IgD-negative memory B cell (primary cell): ENCODE measurements around the gene SKIC2. TPM values are rescaled to one million over a fixed set of nuclear protein-coding genes. Genes with fewer than 3 reads are reported as not detected.
"Not testable (repeated sequence)": the region's sequence is repeated elsewhere in the genome, so short reads cannot be mapped to it uniquely, and the experiment has no call there.

Experiments
- H3K27ac Mint-ChIP-seq, 3 donors: one replicate each; pipeline ENCODE4 v1.8.0; 2020 to 2022; ENCODE audit warnings: mild to moderate bottlenecking in 3 of 3, mixed read lengths in 3 of 3, moderate library complexity in 1 of 3
- H3K27me3 Mint-ChIP-seq: one replicate; pipeline ENCODE4 v1.8.0; 2021; ENCODE audit warnings: mixed read lengths
- H3K36me3 Mint-ChIP-seq: one replicate; pipeline ENCODE4 v1.8.0; 2020; ENCODE audit warnings: mild to moderate bottlenecking, mixed read lengths
- H3K4me1 Mint-ChIP-seq, 3 donors: one replicate each; pipeline ENCODE4 v1.8.0; 2020 to 2022; ENCODE audit warnings: mixed read lengths in 3 of 3, mild to moderate bottlenecking in 1 of 3
- H3K4me3 Mint-ChIP-seq, 4 donors: one replicate each; pipeline ENCODE4 v1.8.0; 2020 to 2022; ENCODE audit warnings: mild to moderate bottlenecking in 4 of 4, mixed read lengths in 4 of 4, moderate library complexity in 3 of 4
- H3K9me3 Mint-ChIP-seq, 3 donors: one replicate each; pipeline ENCODE4 v1.8.0; 2020 to 2021; ENCODE audit warnings: mixed read lengths in 3 of 3, mild to moderate bottlenecking in 1 of 3
- polyA plus RNA-seq: library from polyadenylated mRNA; unstranded; fragments of 300-500 nt; fragmentation: Illumina TruSeq; gene quantifications from one replicate; pipeline ENCODE4 v1.2.3, GENCODE V29; 2021

Gene SKIC2
- polyA plus RNA-seq, 1 donor from 2014 or later = 12.7 TPM

GRCh38 chr6:31994421-31994820 is 35.4 kb downstream of the SKIC2 start:
- H3K27ac Mint-ChIP-seq, H3K36me3 Mint-ChIP-seq, H3K4me3 Mint-ChIP-seq, H3K9me3 Mint-ChIP-seq, H3K27me3 Mint-ChIP-seq, H3K4me1 Mint-ChIP-seq: not testable (repeated sequence)

DNA sequence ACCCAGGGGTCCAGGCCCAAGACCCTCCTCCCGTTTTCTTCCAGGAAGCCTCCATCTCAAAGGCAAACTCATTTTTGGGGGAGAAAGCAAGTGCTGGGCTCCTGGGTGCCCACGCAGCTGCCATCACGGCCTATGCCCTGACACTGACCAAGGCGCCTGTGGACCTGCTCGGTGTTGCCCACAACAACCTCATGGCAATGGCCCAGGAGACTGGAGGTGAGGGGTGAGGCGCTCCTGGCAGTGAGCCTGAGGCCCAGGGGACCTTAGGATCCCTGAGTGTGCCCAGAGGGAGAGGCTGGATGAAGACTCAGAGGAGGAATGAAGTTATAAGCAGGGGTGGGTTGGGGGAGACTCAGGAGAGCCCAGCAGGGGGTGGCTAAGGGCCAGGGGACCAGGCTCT is 37.4 kb downstream of the SKIC2 start:
- not testable (repeated sequence) for H3K9me3 Mint-ChIP-seq, H3K36me3 Mint-ChIP-seq, H3K27me3 Mint-ChIP-seq, H3K4me3 Mint-ChIP-seq, H3K4me1 Mint-ChIP-seq, H3K27ac Mint-ChIP-seq

- H3K4me3 Mint-ChIP-seq, H3K27me3 Mint-ChIP-seq, H3K9me3 Mint-ChIP-seq, H3K27ac Mint-ChIP-seq, H3K4me1 Mint-ChIP-seq, H3K36me3 Mint-ChIP-seq: not testable (repeated sequence)
Measured at GRCh38 chr6:32002546-32003268, 43.7 kb downstream of the SKIC2 start.

DNA sequence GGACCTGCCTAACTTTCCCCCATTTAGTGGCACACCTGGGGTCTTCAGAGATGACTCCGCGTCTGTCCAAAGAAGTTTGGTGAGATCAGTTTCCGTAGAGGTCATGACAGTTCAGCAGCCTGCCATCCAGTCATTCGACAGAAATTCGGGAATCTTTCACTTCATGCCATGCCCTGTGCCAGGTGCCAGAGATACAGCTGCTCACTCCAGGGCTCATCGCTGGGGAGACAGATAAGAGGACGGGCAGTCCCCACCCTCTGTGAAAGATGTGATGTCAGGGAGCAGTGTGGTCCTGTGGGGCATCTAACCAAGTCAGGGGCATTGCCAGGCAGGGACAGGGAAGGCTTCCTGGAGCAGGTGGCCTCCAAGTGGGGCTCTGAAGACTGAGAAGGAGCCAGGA is 44.3 kb downstream of the SKIC2 start:
- not testable (repeated sequence) for H3K36me3 Mint-ChIP-seq, H3K4me1 Mint-ChIP-seq, H3K4me3 Mint-ChIP-seq, H3K27me3 Mint-ChIP-seq, H3K27ac Mint-ChIP-seq, H3K9me3 Mint-ChIP-seq

- H3K27me3 Mint-ChIP-seq, H3K9me3 Mint-ChIP-seq, H3K36me3 Mint-ChIP-seq, H3K27ac Mint-ChIP-seq, H3K4me1 Mint-ChIP-seq, H3K4me3 Mint-ChIP-seq: not testable (repeated sequence)
Measured at GRCh38 chr6:32004393-32004792, 45.4 kb downstream of the SKIC2 start.

- H3K27me3 Mint-ChIP-seq, H3K36me3 Mint-ChIP-seq, H3K4me1 Mint-ChIP-seq, H3K27ac Mint-ChIP-seq, H3K9me3 Mint-ChIP-seq: not testable (repeated sequence)
- H3K4me3 Mint-ChIP-seq = peak overlapping the region in 1 of 4 donors; percentile 33
Measured at GRCh38 chr6:32004864-32005537, 46.0 kb downstream of the SKIC2 start.

GRCh38 chr6:32005538-32005880 is 46.5 kb downstream of the SKIC2 start:
- H3K36me3 Mint-ChIP-seq, H3K27me3 Mint-ChIP-seq: not testable (repeated sequence)

DNA sequence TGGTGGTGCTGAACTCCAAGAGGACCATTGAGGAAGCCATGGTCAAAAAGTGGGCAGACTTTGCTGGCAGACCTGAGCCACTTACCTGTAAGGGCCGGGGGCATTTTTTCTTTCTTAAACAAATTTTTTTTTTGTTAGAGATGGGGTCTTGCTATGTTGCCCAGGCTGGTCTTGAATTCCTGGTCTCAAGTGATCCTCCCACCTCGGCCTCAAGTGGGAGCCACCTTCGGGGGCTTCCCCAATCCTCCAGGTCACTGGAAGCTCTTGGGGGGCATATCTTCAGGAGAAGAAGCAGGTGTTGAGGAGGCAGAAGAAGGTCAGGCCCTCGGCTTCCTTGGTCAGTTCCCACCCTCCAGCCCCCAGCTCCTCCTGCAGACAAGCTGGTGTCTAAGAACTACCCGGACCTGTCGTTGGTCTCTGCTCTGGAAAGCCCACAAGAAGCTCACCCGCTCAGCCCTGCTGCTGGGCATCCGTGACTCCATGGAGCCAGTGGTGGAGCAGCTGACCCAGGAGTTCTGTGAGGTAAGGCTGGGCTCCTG is 47.1 kb downstream of the SKIC2 start:
- H3K9me3 Mint-ChIP-seq, H3K4me3 Mint-ChIP-seq, H3K27ac Mint-ChIP-seq, H3K36me3 Mint-ChIP-seq, H3K4me1 Mint-ChIP-seq, H3K27me3 Mint-ChIP-seq: not testable (repeated sequence)

More at GRCh38 chr6:32005538-32005880, 46.5 kb downstream of the SKIC2 start:
- not testable (repeated sequence) for H3K4me3 Mint-ChIP-seq, H3K27ac Mint-ChIP-seq, H3K4me1 Mint-ChIP-seq, H3K9me3 Mint-ChIP-seq

- H3K36me3 Mint-ChIP-seq, H3K9me3 Mint-ChIP-seq, H3K27me3 Mint-ChIP-seq, H3K4me3 Mint-ChIP-seq, H3K4me1 Mint-ChIP-seq, H3K27ac Mint-ChIP-seq: not testable (repeated sequence)
Measured at GRCh38 chr6:32007086-32007485, 48.1 kb downstream of the SKIC2 start.

- not testable (repeated sequence) for H3K36me3 Mint-ChIP-seq, H3K9me3 Mint-ChIP-seq, H3K27me3 Mint-ChIP-seq, H3K4me1 Mint-ChIP-seq, H3K4me3 Mint-ChIP-seq, H3K27ac Mint-ChIP-seq
Measured at GRCh38 chr6:32008037-32008436, 49.1 kb downstream of the SKIC2 start.

DNA sequence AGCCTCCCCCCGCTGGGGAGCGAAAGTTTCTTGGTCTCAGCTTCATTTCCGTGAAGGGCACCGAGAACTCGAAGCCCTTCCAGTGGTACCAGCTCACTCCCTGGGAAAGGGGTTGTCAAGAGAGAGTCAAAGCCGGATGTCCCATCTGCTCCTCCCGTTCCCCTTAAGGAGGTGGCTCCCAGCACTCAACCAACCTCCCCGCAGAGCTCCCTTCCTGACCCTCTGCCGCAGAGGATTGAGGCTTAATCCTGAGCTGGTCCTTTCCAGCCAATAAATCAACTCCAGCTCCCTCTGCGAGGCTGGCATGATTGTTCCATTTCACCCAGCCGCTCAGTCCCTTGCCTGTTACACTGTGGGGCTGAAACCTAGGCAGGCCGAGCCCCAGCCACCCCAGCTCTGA is 49.6 kb downstream of the SKIC2 start:
- not testable (repeated sequence) for H3K27me3 Mint-ChIP-seq, H3K4me1 Mint-ChIP-seq, H3K36me3 Mint-ChIP-seq, H3K9me3 Mint-ChIP-seq, H3K4me3 Mint-ChIP-seq, H3K27ac Mint-ChIP-seq

DNA sequence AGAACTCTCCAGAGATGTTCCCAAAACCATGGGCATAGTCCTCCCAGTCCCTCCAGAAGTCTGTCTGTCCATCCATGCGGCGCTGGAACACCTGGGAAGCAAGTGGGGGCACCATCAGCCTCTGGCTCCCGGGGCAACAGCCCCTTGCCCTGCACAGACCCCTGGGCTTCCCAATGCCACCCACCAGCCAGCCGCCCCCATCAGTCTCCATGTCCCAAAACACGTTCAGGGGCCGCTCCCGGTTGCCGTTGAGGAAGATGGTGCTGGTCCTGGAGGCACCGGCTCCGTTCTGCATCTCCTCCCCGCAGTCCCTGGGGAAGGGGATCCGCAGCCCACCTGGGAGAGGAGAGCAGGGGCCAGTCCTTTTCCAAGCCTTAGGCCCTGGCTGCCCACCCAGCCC is 50.6 kb downstream of the SKIC2 start:
- not testable (repeated sequence) for H3K36me3 Mint-ChIP-seq, H3K9me3 Mint-ChIP-seq, H3K4me1 Mint-ChIP-seq, H3K27ac Mint-ChIP-seq, H3K27me3 Mint-ChIP-seq, H3K4me3 Mint-ChIP-seq

DNA sequence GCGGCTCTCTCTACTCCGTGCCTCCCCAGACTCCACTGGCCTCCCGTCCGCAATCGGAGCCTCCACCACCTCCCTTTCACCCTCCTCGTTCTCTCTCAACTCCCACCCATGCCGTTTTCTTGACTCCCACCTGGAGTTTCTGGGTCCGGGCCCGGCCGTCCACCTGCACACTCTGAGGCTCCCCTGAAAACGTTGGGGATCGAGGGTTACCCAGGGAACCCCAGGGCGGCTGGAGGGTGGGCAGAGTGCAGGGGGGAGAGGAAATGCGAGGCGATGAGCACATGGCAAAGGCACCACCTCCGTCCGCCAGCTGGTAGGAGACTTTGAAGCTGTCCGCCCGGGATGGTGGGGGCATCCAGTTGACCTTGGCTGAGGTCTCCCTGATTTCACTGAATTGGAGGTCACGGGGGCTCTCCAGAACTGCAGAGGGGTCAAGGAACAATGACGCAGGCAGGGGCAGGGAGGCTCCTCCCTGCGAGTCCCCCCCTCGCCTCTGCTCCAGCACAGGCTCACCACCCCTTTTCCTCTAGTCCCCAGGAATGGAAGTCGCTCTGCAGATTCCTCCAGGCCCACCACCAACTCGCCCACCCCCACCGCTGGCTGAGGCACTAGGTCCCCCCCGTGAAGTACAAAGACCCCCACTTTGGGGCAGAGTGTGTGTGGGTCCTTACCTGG is 52.0 kb downstream of the SKIC2 start:
- not testable (repeated sequence) for H3K27me3 Mint-ChIP-seq, H3K36me3 Mint-ChIP-seq, H3K27ac Mint-ChIP-seq, H3K4me1 Mint-ChIP-seq, H3K9me3 Mint-ChIP-seq, H3K4me3 Mint-ChIP-seq

GRCh38 chr6:32012941-32013617 is 54.1 kb downstream of the SKIC2 start:
- not testable (repeated sequence) for H3K27me3 Mint-ChIP-seq, H3K36me3 Mint-ChIP-seq, H3K9me3 Mint-ChIP-seq, H3K27ac Mint-ChIP-seq, H3K4me1 Mint-ChIP-seq
- peak overlapping the region in 1 of 4 donors; percentile 63 for H3K4me3 Mint-ChIP-seq

DNA sequence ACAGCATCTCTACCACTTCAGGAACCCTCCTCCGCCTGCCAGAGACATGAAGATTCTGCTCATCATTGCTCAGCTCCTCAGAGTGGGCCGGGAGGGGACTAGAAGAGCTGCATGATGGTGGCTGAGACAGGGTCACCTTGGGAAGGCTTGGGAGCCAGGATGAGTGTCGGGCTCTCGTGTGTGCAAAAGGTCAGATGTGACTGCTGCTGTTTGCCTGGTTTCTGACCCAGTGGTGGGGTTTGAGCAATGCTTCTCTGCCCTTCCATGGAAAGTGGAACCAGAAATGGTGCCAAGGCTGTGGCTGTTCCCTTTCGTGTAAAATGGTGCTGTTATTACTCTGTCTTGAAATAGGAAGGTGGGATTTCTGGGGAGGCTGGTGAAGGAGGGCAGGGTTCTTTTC is 54.8 kb downstream of the SKIC2 start:
- not testable (repeated sequence) for H3K9me3 Mint-ChIP-seq, H3K4me3 Mint-ChIP-seq, H3K27me3 Mint-ChIP-seq, H3K36me3 Mint-ChIP-seq, H3K27ac Mint-ChIP-seq, H3K4me1 Mint-ChIP-seq

DNA sequence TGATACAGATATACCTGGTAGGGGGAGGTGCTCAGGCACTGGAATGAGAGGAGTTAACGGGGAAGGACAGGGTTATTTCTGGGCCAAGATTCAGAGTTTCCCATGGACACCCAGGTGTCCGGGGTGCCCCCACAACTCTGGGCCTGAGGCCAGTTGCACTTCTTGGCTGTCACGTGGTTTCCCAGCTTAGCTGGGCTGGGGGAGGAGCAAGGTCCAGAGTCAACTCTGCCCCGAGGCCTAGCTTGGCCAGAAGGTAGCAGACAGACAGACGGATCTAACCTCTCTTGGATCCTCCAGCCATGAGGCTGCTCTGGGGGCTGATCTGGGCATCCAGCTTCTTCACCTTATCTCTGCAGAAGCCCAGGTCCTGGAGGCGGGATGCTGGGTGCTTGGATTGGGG is 55.6 kb downstream of the SKIC2 start, which contains the start of gene C4B:
Gene C4B (plus strand): TSS at position 249 of the 400 bp plus-strand sequence. CDS start 51 bp downstream, at position 300.
- not testable (repeated sequence) for H3K4me1 Mint-ChIP-seq, H3K9me3 Mint-ChIP-seq, H3K4me3 Mint-ChIP-seq, H3K36me3 Mint-ChIP-seq, H3K27me3 Mint-ChIP-seq, H3K27ac Mint-ChIP-seq
